Measurements from ENCODE around the gene CEP63.
A peak's percentile ranks its signal among the peaks of the same experiment; 100 is the strongest.
"Not testable (repeated sequence)": the region's sequence is repeated elsewhere in the genome, so short reads cannot be mapped to it uniquely, and the experiment has no call there.

Gene CEP63

GRCh38 chr3:134576831-134577230 is 91.0 kb downstream of the CEP63 start:
- POLR2A ChIA-PET: no interaction called here
- Histone ChIP-seq H3K4me1 (ENCODE audit: control extremely low read depth in 1 of 4, control insufficient read depth in 4 of 4, insufficient read depth in 4 of 4, low read length in 3 of 4) (peaks cover 0 to 2% (median 0%) of the 10 kb centered on the region in 4 experiments), H3K4me3 (ENCODE audit: control insufficient read depth in 1 of 7, extremely low read depth in 1 of 7, insufficient read depth in 4 of 7, low read depth in 2 of 7, low read length in 6 of 7) (no peak overlapping the region), H3K36me3 (ENCODE audit: control insufficient read depth in 4 of 4, insufficient read depth in 4 of 4, low read length in 3 of 4) (no peaks in the 10 kb centered on the region), H3K27me3 (replicated peaks in 2 of 5; ENCODE audit: control insufficient read depth in 4 of 5, insufficient read depth in 5 of 5, low read length in 4 of 5) (no peaks in the 10 kb centered on the region), H3K27ac (ENCODE audit: insufficient read depth in 1 of 2, low read depth in 1 of 2, low read length in 2 of 2, poor library complexity in 1 of 2, severe bottlenecking in 2 of 2) (no peak overlapping the region), H3K9me3 (ENCODE audit: control extremely low read depth in 1 of 5, control insufficient read depth in 4 of 5, insufficient read depth in 2 of 5, low read depth in 1 of 5, low read length in 4 of 5) (no peaks in the 10 kb centered on the region)
- CTCF ChIA-PET: no interaction called here
- 94% methylated on average over 3 of the region's 3 CpGs for WGBS (ENCODE audit: insufficient coverage)
- DNase-seq: no peak

GRCh38 chr3:134579141-134579665 is 93.3 kb downstream of the CEP63 start:
- Histone ChIP-seq H3K36me3 (ENCODE audit: control insufficient read depth in 4 of 4, insufficient read depth in 4 of 4, low read length in 3 of 4) (no peaks in the 10 kb centered on the region), H3K4me1 (ENCODE audit: control extremely low read depth in 1 of 4, control insufficient read depth in 4 of 4, insufficient read depth in 4 of 4, low read length in 3 of 4) (peaks cover 0 to 2% (median 0%) of the 10 kb centered on the region in 4 experiments), H3K27me3 (replicated peaks in 2 of 5; ENCODE audit: control insufficient read depth in 4 of 5, insufficient read depth in 5 of 5, low read length in 4 of 5) (no peaks in the 10 kb centered on the region), H3K4me3 (ENCODE audit: control insufficient read depth in 1 of 7, extremely low read depth in 1 of 7, insufficient read depth in 4 of 7, low read depth in 2 of 7, low read length in 6 of 7) (no peak overlapping the region), H3K9me3 (ENCODE audit: control extremely low read depth in 1 of 5, control insufficient read depth in 4 of 5, insufficient read depth in 2 of 5, low read depth in 1 of 5, low read length in 4 of 5) (no peaks in the 10 kb centered on the region), H3K27ac (ENCODE audit: insufficient read depth in 1 of 2, low read depth in 1 of 2, low read length in 2 of 2, poor library complexity in 1 of 2, severe bottlenecking in 2 of 2) (no peak overlapping the region)
- no CpG with 5 or more reads among the region's 3 CpGs for WGBS (ENCODE audit: insufficient coverage)
- DNase-seq: peak in 1 of 3 donors; percentile 19
- CTCF ChIA-PET: no interaction called here
- POLR2A ChIA-PET: no interaction called here

DNA sequence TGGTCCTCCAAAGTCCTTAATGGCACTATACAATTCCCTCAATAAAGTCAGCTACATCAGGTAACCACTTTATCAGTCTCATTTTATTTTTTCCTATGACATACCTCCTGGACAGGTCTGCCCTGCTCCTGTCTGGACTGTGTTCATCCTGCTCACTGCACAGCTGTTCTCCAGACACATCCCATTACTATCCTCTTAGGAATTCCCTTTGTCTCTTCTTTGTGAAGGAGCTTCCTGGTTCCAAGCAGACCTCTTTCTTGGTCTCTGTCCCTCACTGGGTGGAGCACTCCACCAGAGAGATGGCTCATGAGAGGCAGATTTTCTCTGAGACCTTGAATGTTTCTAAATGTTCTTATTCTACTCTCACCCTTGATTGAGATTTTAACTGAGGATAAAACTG is 104.9 kb downstream of the CEP63 start:
- H3K4me3 ChIP-seq (ENCODE audit: control insufficient read depth in 1 of 7, extremely low read depth in 1 of 7, insufficient read depth in 4 of 7, low read depth in 2 of 7, low read length in 6 of 7): peak overlapping the region in 1 of 7 experiments; percentile 37
- no peak for DNase-seq
- no peaks in the 10 kb centered on the region for H3K9me3 ChIP-seq (ENCODE audit: control extremely low read depth in 1 of 5, control insufficient read depth in 4 of 5, insufficient read depth in 2 of 5, low read depth in 1 of 5, low read length in 4 of 5)
- no peaks in the 10 kb centered on the region for H3K4me1 ChIP-seq (ENCODE audit: control extremely low read depth in 1 of 4, control insufficient read depth in 4 of 4, insufficient read depth in 4 of 4, low read length in 3 of 4)
- no peaks in the 10 kb centered on the region for H3K36me3 ChIP-seq (ENCODE audit: control insufficient read depth in 4 of 4, insufficient read depth in 4 of 4, low read length in 3 of 4)
- no peak overlapping the region for H3K27ac ChIP-seq (ENCODE audit: insufficient read depth in 1 of 2, low read depth in 1 of 2, low read length in 2 of 2, poor library complexity in 1 of 2, severe bottlenecking in 2 of 2)
- POLR2A ChIA-PET: no interaction called here
- CTCF ChIA-PET: no interaction called here
- no peaks in the 10 kb centered on the region for H3K27me3 ChIP-seq (replicated peaks in 2 of 5; ENCODE audit: control insufficient read depth in 4 of 5, insufficient read depth in 5 of 5, low read length in 4 of 5)

DNA sequence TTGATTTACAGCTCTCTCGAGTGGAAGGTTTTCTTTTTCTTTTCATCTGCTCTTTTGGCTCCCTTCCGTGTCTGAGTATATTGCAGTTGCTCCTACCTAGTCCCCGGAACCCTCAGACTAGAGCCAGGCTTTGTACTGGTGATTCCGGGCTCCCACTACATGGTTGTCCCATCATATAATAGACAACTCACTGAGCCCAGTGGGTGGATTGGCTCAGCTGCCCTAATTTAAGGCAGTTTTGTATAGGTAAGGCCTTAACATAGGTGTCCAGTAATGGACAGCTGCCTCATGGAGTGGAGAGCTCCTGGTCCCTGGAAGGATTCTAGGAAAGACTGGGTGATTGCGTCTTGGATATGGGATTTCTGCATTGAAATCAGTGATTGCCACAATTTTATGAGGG is 106.9 kb downstream of the CEP63 start:
- WGBS (ENCODE audit: insufficient coverage): 92% methylated on average over 4 of the region's 5 CpGs
- Histone ChIP-seq H3K9me3 (ENCODE audit: control extremely low read depth in 1 of 5, control insufficient read depth in 4 of 5, insufficient read depth in 2 of 5, low read depth in 1 of 5, low read length in 4 of 5) (peaks cover 0 to 2% (median 0%) of the 10 kb centered on the region in 5 experiments), H3K4me3 (ENCODE audit: control insufficient read depth in 1 of 7, extremely low read depth in 1 of 7, insufficient read depth in 4 of 7, low read depth in 2 of 7, low read length in 6 of 7) (peak overlapping the region in 1 of 7 experiments; percentile 10), H3K27me3 (replicated peaks in 2 of 5; ENCODE audit: control insufficient read depth in 4 of 5, insufficient read depth in 5 of 5, low read length in 4 of 5) (no peaks in the 10 kb centered on the region), H3K4me1 (ENCODE audit: control extremely low read depth in 1 of 4, control insufficient read depth in 4 of 4, insufficient read depth in 4 of 4, low read length in 3 of 4) (no peaks in the 10 kb centered on the region), H3K36me3 (ENCODE audit: control insufficient read depth in 4 of 4, insufficient read depth in 4 of 4, low read length in 3 of 4) (no peaks in the 10 kb centered on the region), H3K27ac (ENCODE audit: insufficient read depth in 1 of 2, low read depth in 1 of 2, low read length in 2 of 2, poor library complexity in 1 of 2, severe bottlenecking in 2 of 2) (no peak overlapping the region)
- DNase-seq: no peak
- ChIA-PET POLR2A (no interaction called here), CTCF (interaction anchor here (0.8 to 1.3 kb wide), 3 partner anchors 9 to 13 kb away, joined by 3 read pairs; no protein-coding TSS in a partner anchor)

DNA sequence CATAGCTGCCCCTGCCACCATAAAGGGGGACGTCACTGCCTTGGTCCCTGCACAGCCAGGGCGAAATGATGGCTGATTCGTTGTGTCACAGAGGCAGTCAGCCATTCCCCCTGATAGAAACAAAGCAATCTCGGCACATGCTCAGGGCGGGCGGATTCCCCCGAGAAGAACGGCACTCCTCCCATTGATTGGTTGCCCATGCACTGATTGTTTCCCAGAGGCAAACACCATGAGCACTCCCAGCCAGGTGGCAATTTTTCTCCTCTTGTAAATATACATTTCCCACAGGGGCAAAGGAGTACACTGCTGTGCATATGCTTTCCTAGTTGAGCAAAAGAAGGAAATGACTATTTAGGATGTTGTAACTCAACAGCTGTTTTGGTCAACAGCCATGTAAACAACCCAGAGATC is 108.5 kb downstream of the CEP63 start:
- Histone ChIP-seq H3K9me3 (ENCODE audit: control extremely low read depth in 1 of 5, control insufficient read depth in 4 of 5, insufficient read depth in 2 of 5, low read depth in 1 of 5, low read length in 4 of 5) (peaks cover 0 to 2% (median 0%) of the 10 kb centered on the region in 5 experiments), H3K4me1 (ENCODE audit: control extremely low read depth in 1 of 4, control insufficient read depth in 4 of 4, insufficient read depth in 4 of 4, low read length in 3 of 4) (no peaks in the 10 kb centered on the region), H3K27me3 (replicated peaks in 2 of 5; ENCODE audit: control insufficient read depth in 4 of 5, insufficient read depth in 5 of 5, low read length in 4 of 5) (no peaks in the 10 kb centered on the region), H3K4me3 (ENCODE audit: control insufficient read depth in 1 of 7, extremely low read depth in 1 of 7, insufficient read depth in 4 of 7, low read depth in 2 of 7, low read length in 6 of 7) (no peak overlapping the region), H3K27ac (ENCODE audit: insufficient read depth in 1 of 2, low read depth in 1 of 2, low read length in 2 of 2, poor library complexity in 1 of 2, severe bottlenecking in 2 of 2) (no peak overlapping the region), H3K36me3 (ENCODE audit: control insufficient read depth in 4 of 4, insufficient read depth in 4 of 4, low read length in 3 of 4) (no peaks in the 10 kb centered on the region)
- WGBS (ENCODE audit: insufficient coverage): 83% methylated on average over 8 of the region's 8 CpGs
- ChIA-PET POLR2A (no interaction called here), CTCF (interaction anchor here (1.2 kb wide), 1 partner anchor 46 kb away, joined by 4 read pairs; no protein-coding TSS in a partner anchor)
- DNase-seq: no peak

- CTCF ChIA-PET: interaction anchor here (0.6 to 1.2 kb wide), 2 partner anchors 9 to 46 kb away, joined by 3 to 4 read pairs; no protein-coding TSS in a partner anchor
- peak overlapping the region in 1 of 7 experiments; percentile 10 for H3K4me3 ChIP-seq (ENCODE audit: control insufficient read depth in 1 of 7, extremely low read depth in 1 of 7, insufficient read depth in 4 of 7, low read depth in 2 of 7, low read length in 6 of 7)
- H3K9me3 ChIP-seq (ENCODE audit: control extremely low read depth in 1 of 5, control insufficient read depth in 4 of 5, insufficient read depth in 2 of 5, low read depth in 1 of 5, low read length in 4 of 5); H3K36me3 ChIP-seq (ENCODE audit: control insufficient read depth in 4 of 4, insufficient read depth in 4 of 4, low read length in 3 of 4); H3K4me1 ChIP-seq (ENCODE audit: control extremely low read depth in 1 of 4, control insufficient read depth in 4 of 4, insufficient read depth in 4 of 4, low read length in 3 of 4); H3K27ac ChIP-seq (ENCODE audit: insufficient read depth in 1 of 2, low read depth in 1 of 2, low read length in 2 of 2, poor library complexity in 1 of 2, severe bottlenecking in 2 of 2); H3K27me3 ChIP-seq (replicated peaks in 2 of 5; ENCODE audit: control insufficient read depth in 4 of 5, insufficient read depth in 5 of 5, low read length in 4 of 5); DNase-seq; POLR2A ChIA-PET: not testable (repeated sequence)
- 100% methylated on average over 1 of the region's 3 CpGs for WGBS (ENCODE audit: insufficient coverage)
Observed at GRCh38 chr3:134594986-134595385, 109.1 kb downstream of the CEP63 start.

- ChIA-PET POLR2A (no interaction called here), CTCF (interaction anchor here (1.0 to 1.3 kb wide), 3 partner anchors 42 to 158 kb away, joined by 4 to 10 read pairs (median 6); no protein-coding TSS in a partner anchor)
- peaks cover 0 to 13% (median 2%) of the 10 kb centered on the region in 4 experiments for H3K4me1 ChIP-seq (ENCODE audit: control extremely low read depth in 1 of 4, control insufficient read depth in 4 of 4, insufficient read depth in 4 of 4, low read length in 3 of 4)
- no peak overlapping the region for H3K27ac ChIP-seq (ENCODE audit: insufficient read depth in 1 of 2, low read depth in 1 of 2, low read length in 2 of 2, poor library complexity in 1 of 2, severe bottlenecking in 2 of 2)
- peaks cover 0 to 2% (median 0%) of the 10 kb centered on the region in 5 experiments for H3K9me3 ChIP-seq (ENCODE audit: control extremely low read depth in 1 of 5, control insufficient read depth in 4 of 5, insufficient read depth in 2 of 5, low read depth in 1 of 5, low read length in 4 of 5)
- no peak overlapping the region for H3K4me3 ChIP-seq (ENCODE audit: control insufficient read depth in 1 of 7, extremely low read depth in 1 of 7, insufficient read depth in 4 of 7, low read depth in 2 of 7, low read length in 6 of 7)
- H3K36me3 ChIP-seq (ENCODE audit: control insufficient read depth in 4 of 4, insufficient read depth in 4 of 4, low read length in 3 of 4): no peaks in the 10 kb centered on the region
- 100% methylated on average over 2 of the region's 2 CpGs for WGBS (ENCODE audit: insufficient coverage)
- no peak for DNase-seq
- H3K27me3 ChIP-seq (replicated peaks in 2 of 5; ENCODE audit: control insufficient read depth in 4 of 5, insufficient read depth in 5 of 5, low read length in 4 of 5): no peaks in the 10 kb centered on the region
Observed at GRCh38 chr3:134597390-134597970, 111.6 kb downstream of the CEP63 start.
